Measurements from ENCODE around the gene AMT. TPM values are rescaled to one million over a fixed set of nuclear protein-coding genes. Genes with fewer than 3 reads are reported as not detected.
A peak's percentile ranks its signal among the peaks of the same experiment; 100 is the strongest.

Gene AMT
- total and polyA plus RNA-seq, 4 donors: 3.6 to 70.8 (median 12.0) TPM

- Histone ChIP-seq H3K36me3 (ENCODE audit: control insufficient read depth in 1 of 2, insufficient read depth in 2 of 2, low read length in 1 of 2) (peaks cover 0 to 5% of the 10 kb centered on the region in 2 donors), H3K27ac (ENCODE audit: low read depth in 1 of 2, low read length in 2 of 2) (peak overlapping the region in 1 of 2 donors; percentile 54), H3K27me3 (ENCODE audit: control insufficient read depth in 1 of 2, insufficient read depth in 2 of 2, low read length in 1 of 2) (no peaks in the 10 kb centered on the region), H3K4me3 (ENCODE audit: low read length in 2 of 2) (peak overlapping the region in 1 of 2 donors; percentile 52), H3K9me3 (ENCODE audit: control insufficient read depth, low read length) (no peaks in the 10 kb centered on the region), H3K4me1 (ENCODE audit: control insufficient read depth in 1 of 2, insufficient read depth in 2 of 2, low read length in 2 of 2) (peaks cover 0 to 12% of the 10 kb centered on the region in 2 donors)
- intact Hi-C loops (cut with DNase I): loop anchor here in 1 of 2 donors (2.0 to 5.0 kb wide), 4 partner anchors 56 to 321 kb away; partner anchors contain the start of genes DAG1, GPX1, QRICH1 and USP4
- ATAC-seq (ENCODE audit: low FRiP score) (no peak), DNase-seq (no peak)
- WGBS, 2 donors: 82 to 89% methylated on average over 6 of the region's 6 CpGs
Observed at GRCh38 chr3:49413338-49413734, 8.9 kb downstream of the AMT start.

- ATAC-seq (ENCODE audit: low FRiP score): no peak
- intact Hi-C loops (cut with DNase I): loop anchor here in 1 of 2 donors (2.0 to 5.0 kb wide), 4 partner anchors 55 to 320 kb away; partner anchors contain the start of genes DAG1, GPX1, QRICH1 and USP4
- Histone ChIP-seq H3K9me3 (ENCODE audit: control insufficient read depth, low read length) (no peaks in the 10 kb centered on the region), H3K27me3 (ENCODE audit: control insufficient read depth in 1 of 2, insufficient read depth in 2 of 2, low read length in 1 of 2) (no peaks in the 10 kb centered on the region), H3K4me1 (ENCODE audit: control insufficient read depth in 1 of 2, insufficient read depth in 2 of 2, low read length in 2 of 2) (peaks cover 0 to 12% of the 10 kb centered on the region in 2 donors), H3K4me3 (ENCODE audit: low read length in 2 of 2) (peak overlapping the region; percentile 52 to 58), H3K27ac (ENCODE audit: low read depth in 1 of 2, low read length in 2 of 2) (peak overlapping the region; percentile 31 to 54), H3K36me3 (ENCODE audit: control insufficient read depth in 1 of 2, insufficient read depth in 2 of 2, low read length in 1 of 2) (peaks cover 0 to 5% of the 10 kb centered on the region in 2 donors)
- DNase-seq: no peak
- WGBS, 2 donors: 18 to 19% methylated on average over 14 to 16 of the region's 16 CpGs
Observed at GRCh38 chr3:49412632-49413337, 9.5 kb downstream of the AMT start.

DNA sequence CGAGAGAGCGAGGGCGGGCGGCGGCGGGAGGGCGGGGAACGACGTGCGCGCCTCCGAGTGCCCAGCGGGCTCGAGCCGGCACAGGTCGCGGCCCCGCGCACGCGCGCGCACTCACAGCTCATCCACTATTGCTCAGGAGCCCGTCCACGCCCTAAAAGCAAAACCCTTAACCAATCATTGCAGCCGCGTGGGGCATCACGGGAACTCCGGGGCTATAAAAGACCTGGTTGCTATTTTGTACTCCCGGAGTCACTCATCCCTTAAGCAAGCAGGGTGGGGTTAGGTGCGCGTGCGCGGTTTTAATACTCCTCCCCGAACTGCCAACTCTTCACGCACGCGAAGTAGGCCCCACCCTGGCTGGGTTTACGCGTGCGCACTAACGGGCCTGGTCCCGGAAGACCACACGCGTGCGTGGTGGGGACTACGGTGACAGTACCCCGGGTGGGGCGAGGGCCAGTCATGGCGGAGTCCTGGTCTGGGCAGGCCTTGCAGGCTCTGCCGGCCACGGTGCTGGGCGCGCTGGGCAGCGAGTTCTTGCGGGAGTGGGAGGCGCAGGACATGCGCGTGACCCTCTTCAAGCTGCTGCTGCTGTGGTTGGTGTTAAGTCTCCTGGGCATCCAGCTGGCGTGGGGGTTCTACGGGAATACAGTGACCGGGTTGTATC lies 10.2 kb downstream of the AMT start, which contains the start of the genes RHOA and TCTA:
TSS of gene RHOA (minus strand) at position 9 of the 664 bp plus-strand sequence. CDS start 36,387 bp downstream, outside the sequence.
TSS of gene TCTA (plus strand) at position 456 of the 664 bp plus-strand sequence. CDS start at position 460, 4 bp downstream.
- H3K9me3 ChIP-seq (ENCODE audit: control insufficient read depth, low read length): no peaks in the 10 kb centered on the region
- H3K27ac ChIP-seq (ENCODE audit: low read depth in 1 of 2, low read length in 2 of 2): peak within 1 kb of the TSS; percentile 87 to 97
- no peaks in the 10 kb centered on the region for H3K27me3 ChIP-seq (ENCODE audit: control insufficient read depth in 1 of 2, insufficient read depth in 2 of 2, low read length in 1 of 2)
- WGBS, 2 donors: 0% methylated on average over 60 to 62 of the region's 62 CpGs
- DNase-seq (peak; percentile 100), ATAC-seq (ENCODE audit: low FRiP score) (peak; percentile 97)
- H3K36me3 ChIP-seq (ENCODE audit: control insufficient read depth in 1 of 2, insufficient read depth in 2 of 2, low read length in 1 of 2): peaks cover 0 to 5% of the 10 kb centered on the region in 2 donors
- peaks cover 0 to 12% of the 10 kb centered on the region in 2 donors for H3K4me1 ChIP-seq (ENCODE audit: control insufficient read depth in 1 of 2, insufficient read depth in 2 of 2, low read length in 2 of 2)
- intact Hi-C loops (cut with DNase I): loop anchor here in 1 of 2 donors (2.0 to 5.0 kb wide), 4 partner anchors 55 to 320 kb away; partner anchors contain the start of genes DAG1, GPX1, QRICH1 and USP4
- H3K4me3 ChIP-seq (ENCODE audit: low read length in 2 of 2): peak within 1 kb of the TSS; percentile 68 to 97

GRCh38 chr3:49411535-49411967 lies 10.7 kb downstream of the AMT start:
- peak; percentile 44 for ATAC-seq (ENCODE audit: low FRiP score)
- Histone ChIP-seq H3K4me3 (ENCODE audit: low read length in 2 of 2) (peak overlapping the region; percentile 68 to 97), H3K27ac (ENCODE audit: low read depth in 1 of 2, low read length in 2 of 2) (peak overlapping the region; percentile 87 to 97), H3K27me3 (ENCODE audit: control insufficient read depth in 1 of 2, insufficient read depth in 2 of 2, low read length in 1 of 2) (no peaks in the 10 kb centered on the region), H3K4me1 (ENCODE audit: control insufficient read depth in 1 of 2, insufficient read depth in 2 of 2, low read length in 2 of 2) (peaks cover 0 to 12% of the 10 kb centered on the region in 2 donors), H3K9me3 (ENCODE audit: control insufficient read depth, low read length) (no peaks in the 10 kb centered on the region), H3K36me3 (ENCODE audit: control insufficient read depth in 1 of 2, insufficient read depth in 2 of 2, low read length in 1 of 2) (peaks cover 0 to 2% of the 10 kb centered on the region in 2 donors)
- intact Hi-C loops (cut with DNase I): loop anchor here in 1 of 2 donors (5.0 kb wide), 3 partner anchors 54 to 319 kb away; partner anchors contain the start of genes GPX1, QRICH1 and USP4
- WGBS, 2 donors: 0 to 1% methylated on average over 33 to 59 of the region's 59 CpGs
- DNase-seq: peak; percentile 78 to 85

DNA sequence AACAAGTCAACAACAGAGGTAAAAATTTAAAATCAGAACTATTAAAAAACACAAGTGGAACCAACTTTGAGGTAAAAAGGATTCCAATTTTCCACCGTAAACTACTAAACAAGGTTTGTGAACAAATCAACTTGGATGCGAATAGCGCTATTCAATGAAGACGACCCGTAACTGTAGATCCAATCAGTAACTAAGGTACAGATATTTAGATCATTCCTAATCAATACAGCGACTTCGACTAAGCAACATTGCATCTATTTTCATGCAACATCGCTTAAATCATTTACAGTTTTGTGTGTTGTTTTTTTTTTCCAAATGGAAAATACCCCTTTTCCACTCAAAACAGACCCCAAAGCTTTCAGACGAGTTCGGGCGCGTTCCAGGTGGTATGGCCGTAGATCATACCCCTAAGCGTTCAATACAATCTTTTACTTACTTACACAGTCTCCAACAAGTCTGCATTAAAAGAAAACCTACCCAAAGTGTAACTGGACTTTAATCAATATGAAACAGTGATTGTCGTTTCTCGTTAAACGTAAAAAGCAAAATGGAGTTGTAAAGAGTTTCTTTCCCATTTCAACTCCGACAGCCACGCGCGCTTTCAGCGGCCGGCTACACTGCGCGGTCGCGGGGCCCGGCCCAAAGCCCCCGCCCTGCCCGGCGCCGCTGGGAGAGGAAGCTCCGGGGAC lies 11.3 kb downstream of the AMT start:
- intact Hi-C loops (cut with DNase I): loop anchor here in 1 of 2 donors (5.0 kb wide), 3 partner anchors 54 to 319 kb away; partner anchors contain the start of genes GPX1, QRICH1 and USP4
- no peak for ATAC-seq (ENCODE audit: low FRiP score)

DNA sequence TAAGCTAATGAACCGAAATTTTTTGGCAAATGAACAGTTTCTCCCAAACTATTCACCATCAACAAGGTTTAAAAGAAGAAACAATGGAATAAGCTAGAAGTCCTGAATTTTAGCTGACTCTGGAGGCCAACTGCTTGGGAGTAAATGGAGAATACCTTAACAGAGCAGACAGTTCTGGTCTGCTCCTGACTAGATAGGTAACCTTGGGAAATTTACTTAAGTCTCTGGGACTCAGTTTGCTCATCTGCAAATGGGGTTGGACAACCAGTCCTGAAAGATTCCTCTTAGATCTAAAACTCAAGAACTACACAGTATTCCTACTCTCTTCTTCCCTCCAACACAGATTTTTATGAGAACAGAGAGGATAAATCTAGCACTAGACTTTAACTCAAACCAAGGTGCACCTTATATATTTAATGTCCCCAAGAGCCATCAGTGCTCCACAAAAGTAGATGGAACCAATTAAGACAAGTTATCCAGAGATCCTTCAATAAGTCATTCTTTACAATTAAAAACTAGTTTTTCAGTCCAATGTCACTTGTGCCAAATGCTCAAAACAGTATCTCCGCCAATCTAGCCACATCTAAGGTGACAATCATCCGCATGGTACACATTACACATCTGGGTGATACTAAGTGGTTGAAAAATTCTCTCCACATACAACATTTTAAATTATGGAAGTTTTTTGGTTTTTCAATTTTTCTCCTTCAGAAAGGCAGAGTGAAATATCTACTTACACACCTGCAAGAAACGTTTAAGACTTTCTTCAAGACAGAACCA lies 12.0 kb downstream of the AMT start:
- DNase-seq (no peak), ATAC-seq (ENCODE audit: low FRiP score) (no peak)
- Histone ChIP-seq H3K4me1 (ENCODE audit: control insufficient read depth in 1 of 2, insufficient read depth in 2 of 2, low read length in 2 of 2) (peaks cover 0 to 15% of the 10 kb centered on the region in 2 donors), H3K27ac (ENCODE audit: low read depth in 1 of 2, low read length in 2 of 2) (peak overlapping the region in 1 of 2 donors; percentile 47), H3K4me3 (ENCODE audit: low read length in 2 of 2) (peak overlapping the region; percentile 68 to 97), H3K9me3 (ENCODE audit: control insufficient read depth, low read length) (no peaks in the 10 kb centered on the region), H3K36me3 (ENCODE audit: control insufficient read depth in 1 of 2, insufficient read depth in 2 of 2, low read length in 1 of 2) (no peaks in the 10 kb centered on the region), H3K27me3 (ENCODE audit: control insufficient read depth in 1 of 2, insufficient read depth in 2 of 2, low read length in 1 of 2) (no peaks in the 10 kb centered on the region)
- intact Hi-C loops (cut with DNase I): loop anchor here in 1 of 2 donors (5.0 kb wide), 3 partner anchors 53 to 318 kb away; partner anchors contain the start of genes GPX1, QRICH1 and USP4
- WGBS, 2 donors: 13 to 15% methylated on average over 4 of the region's 4 CpGs

More for the DNA sequence above, 11.3 kb downstream of the AMT start:
- Histone ChIP-seq H3K9me3 (ENCODE audit: control insufficient read depth, low read length) (no peaks in the 10 kb centered on the region), H3K36me3 (ENCODE audit: control insufficient read depth in 1 of 2, insufficient read depth in 2 of 2, low read length in 1 of 2) (peaks cover 0 to 2% of the 10 kb centered on the region in 2 donors), H3K27ac (ENCODE audit: low read depth in 1 of 2, low read length in 2 of 2) (peak overlapping the region; percentile 87 to 97), H3K4me1 (ENCODE audit: control insufficient read depth in 1 of 2, insufficient read depth in 2 of 2, low read length in 2 of 2) (peaks cover 0 to 12% of the 10 kb centered on the region in 2 donors), H3K27me3 (ENCODE audit: control insufficient read depth in 1 of 2, insufficient read depth in 2 of 2, low read length in 1 of 2) (no peaks in the 10 kb centered on the region), H3K4me3 (ENCODE audit: low read length in 2 of 2) (peak overlapping the region; percentile 68 to 97)
- no peak for DNase-seq
- WGBS, 2 donors: 0% methylated on average over 33 of the region's 33 CpGs

GRCh38 chr3:49406571-49407565 lies 15.4 kb downstream of the AMT start:
- peaks cover 0 to 15% of the 10 kb centered on the region in 2 donors for H3K4me1 ChIP-seq (ENCODE audit: control insufficient read depth in 1 of 2, insufficient read depth in 2 of 2, low read length in 2 of 2)
- intact Hi-C loops (cut with DNase I): no loop called here
- no peaks in the 10 kb centered on the region for H3K36me3 ChIP-seq (ENCODE audit: control insufficient read depth in 1 of 2, insufficient read depth in 2 of 2, low read length in 1 of 2)
- no peaks in the 10 kb centered on the region for H3K27me3 ChIP-seq (ENCODE audit: control insufficient read depth in 1 of 2, insufficient read depth in 2 of 2, low read length in 1 of 2)
- DNase-seq: peak in 1 of 2 donors; percentile 61
- no peak for ATAC-seq (ENCODE audit: low FRiP score)
- H3K4me3 ChIP-seq (ENCODE audit: low read length in 2 of 2): no peak overlapping the region
- peak overlapping the region in 1 of 2 donors; percentile 1 for H3K27ac ChIP-seq (ENCODE audit: low read depth in 1 of 2, low read length in 2 of 2)
- no peaks in the 10 kb centered on the region for H3K9me3 ChIP-seq (ENCODE audit: control insufficient read depth, low read length)
- 55 to 58% methylated on average over 17 of the region's 17 CpGs for WGBS, 2 donors

All from aorta (tissue), 5 donors.